ENCODE data around the gene ZNF331.

The ZNF331 gene

DNA sequence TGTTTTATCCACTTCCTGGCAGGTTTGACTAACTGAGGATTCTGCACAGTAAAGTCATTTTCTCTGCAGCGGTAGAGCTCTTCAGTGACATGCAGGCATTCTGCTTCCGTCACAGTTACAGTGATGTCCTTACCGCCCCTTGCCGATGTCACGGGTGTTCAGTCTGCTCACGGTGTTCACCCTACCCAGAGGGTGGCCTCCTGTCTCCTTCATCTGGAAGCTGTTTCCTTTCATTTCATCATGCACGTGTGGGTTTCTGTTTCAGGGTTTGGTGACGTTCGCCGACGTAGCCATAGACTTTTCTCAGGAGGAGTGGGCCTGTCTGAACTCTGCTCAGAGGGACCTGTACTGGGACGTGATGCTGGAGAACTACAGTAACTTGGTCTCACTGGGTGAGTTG, 33.4 kb downstream of the ZNF331 start:
- no peak for DNase-seq (ENCODE audit: low read depth in 3 of 3, low spot score in 1 of 3)

DNA sequence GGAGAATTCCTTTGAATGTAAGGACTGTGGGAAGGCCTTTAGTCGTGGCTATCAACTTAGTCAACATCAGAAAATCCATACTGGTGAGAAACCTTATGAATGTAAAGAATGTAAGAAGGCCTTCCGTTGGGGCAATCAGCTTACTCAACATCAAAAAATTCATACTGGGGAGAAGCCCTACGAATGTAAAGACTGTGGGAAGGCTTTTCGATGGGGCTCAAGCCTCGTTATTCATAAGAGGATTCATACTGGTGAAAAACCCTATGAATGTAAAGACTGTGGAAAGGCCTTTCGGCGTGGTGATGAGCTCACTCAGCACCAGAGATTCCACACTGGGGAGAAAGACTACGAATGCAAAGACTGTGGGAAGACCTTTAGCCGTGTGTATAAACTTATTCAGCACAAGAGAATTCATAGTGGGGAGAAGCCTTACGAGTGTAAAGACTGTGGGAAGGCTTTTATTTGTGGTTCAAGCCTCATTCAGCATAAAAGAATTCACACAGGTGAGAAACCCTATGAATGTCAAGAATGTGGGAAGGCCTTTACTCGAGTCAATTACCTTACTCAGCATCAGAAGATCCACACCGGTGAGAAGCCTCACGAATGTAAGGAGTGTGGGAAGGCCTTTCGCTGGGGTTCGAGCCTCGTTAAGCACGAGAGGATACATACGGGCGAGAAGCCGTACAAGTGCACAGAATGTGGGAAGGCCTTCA, 39.2 kb downstream of the ZNF331 start:
- no peak for DNase-seq (ENCODE audit: low read depth in 3 of 3, low spot score in 1 of 3)

DNA sequence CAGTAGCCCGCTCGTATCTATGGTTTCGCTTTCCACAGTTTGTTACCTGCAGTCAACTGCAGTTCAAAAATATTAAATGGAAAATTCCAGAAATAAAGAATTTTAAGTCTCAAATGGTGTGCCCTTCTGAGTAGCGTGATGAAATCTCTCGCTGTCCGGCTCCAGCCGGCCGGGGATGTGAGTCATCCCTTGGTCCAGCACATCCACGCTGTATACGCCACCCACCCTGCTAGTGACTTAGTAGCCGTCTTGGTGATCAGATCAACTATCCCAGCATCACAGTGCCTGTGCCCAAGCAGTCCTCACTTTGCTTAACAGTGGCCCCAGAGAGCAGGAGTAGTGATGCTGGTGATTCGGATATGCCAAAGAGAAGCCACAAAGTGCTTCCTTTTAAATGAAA, 40.0 kb downstream of the ZNF331 start:
- DNase-seq (ENCODE audit: low read depth in 3 of 3, low spot score in 1 of 3), result no peak

DNA sequence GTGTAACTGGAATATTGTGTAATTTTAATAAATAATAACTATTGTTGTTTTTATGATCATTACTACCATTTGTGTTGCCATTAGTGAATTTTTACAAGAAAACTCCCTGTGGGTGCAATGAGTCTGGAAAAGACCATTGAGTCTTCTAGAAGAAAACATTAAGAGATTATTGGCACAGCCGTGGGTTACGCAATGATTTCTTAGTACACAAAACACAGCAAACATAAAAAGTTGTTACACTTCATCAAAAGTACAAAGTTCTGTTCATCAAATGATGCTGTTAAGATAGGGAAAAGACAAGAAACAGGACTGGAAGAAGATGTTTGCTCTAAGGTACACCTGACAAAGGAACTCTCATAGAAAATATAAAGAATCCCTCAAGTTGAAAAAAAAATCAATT, 41.6 kb downstream of the ZNF331 start:
- no peak for DNase-seq (ENCODE audit: low read depth in 3 of 3, low spot score in 1 of 3)

DNA sequence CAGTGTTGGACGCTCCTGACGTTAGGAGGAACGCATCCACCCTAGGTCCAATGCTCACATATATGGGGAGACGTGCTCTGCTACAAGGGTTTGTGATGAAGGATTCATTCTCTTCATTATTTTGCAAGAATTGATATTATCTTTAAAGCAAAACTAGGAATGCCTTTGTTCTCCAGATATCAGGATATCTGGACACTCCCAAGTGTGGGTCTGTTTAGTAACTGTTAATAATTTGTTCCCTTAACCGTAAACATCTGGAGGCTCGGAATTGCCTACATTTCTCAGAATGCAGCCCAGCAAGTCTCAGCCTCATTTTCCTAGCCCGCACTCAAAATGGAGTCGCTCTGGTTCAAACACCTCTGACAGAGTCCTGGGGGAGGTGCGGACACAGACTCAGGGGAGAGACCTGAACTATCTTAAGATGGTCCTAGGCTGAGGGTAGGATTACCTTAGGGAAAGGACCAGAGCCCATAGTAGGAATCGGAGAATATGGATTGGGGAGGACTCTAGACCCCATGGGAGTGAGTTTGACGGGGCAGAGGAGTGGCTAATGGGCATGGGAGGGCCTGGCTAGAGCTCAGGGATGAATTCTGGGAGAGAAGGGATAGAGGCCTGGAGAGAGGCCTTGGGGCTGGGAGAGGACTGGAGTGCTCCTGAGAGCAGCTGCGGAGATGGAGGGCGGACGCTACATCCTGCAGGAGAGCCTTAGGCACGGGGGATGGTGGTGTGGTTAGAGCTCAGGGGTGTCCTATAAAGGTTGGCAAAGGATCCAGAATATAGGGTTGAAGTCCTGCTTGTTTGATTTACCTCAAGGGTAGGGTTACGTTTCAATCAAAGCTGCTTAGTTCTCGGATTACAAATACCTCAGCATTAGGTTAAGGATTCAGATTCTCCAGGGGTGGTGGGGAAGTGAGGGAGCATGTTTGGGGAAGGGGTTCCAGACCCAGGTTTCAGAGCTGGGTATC, 43.2 kb downstream of the ZNF331 start:
- DNase-seq (ENCODE audit: low read depth in 3 of 3, low spot score in 1 of 3), result no peak

DNA sequence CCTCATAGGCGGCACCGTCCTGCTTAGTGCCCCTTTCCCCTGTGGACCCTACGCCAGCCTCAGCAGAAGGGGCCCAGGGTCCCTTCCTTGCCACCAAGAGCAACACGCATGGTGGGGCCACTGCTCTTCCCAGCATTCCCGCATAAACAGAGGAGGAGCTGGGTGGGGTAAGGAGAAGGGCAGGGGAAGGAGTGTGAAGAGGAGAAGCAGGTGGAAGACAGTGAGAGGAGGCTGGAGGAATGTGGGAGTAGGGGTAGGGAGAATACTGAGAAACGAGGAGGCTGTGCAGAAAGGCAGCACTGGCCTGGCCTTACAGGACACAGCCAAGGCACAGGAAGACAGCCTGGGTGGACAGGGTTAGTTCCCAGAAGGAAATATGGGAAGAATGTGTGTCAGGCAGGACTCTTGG, 43.9 kb downstream of the ZNF331 start:
- no peak for DNase-seq (ENCODE audit: low read depth in 3 of 3, low spot score in 1 of 3)

DNA sequence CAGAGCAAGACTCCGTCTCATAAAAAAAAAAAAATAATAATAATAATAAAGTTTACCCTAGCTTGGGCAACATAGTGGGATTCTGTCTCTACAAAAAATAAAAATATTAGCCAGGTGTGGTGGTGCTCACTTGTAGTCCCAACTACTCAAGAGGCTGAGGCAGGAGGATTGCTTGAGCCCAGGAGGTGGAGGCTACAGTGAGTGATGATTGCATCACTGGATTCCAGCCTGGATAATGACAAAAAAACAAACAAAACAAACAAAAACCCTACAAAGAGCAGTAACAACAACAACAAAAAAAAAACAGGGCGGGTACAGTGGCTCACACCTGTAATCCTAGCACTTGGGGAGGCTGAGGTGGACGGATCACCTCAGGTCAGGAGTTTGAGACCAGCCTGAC, 45.2 kb downstream of the ZNF331 start:
- DNase-seq (ENCODE audit: low read depth in 3 of 3, low spot score in 1 of 3), result no peak

DNA sequence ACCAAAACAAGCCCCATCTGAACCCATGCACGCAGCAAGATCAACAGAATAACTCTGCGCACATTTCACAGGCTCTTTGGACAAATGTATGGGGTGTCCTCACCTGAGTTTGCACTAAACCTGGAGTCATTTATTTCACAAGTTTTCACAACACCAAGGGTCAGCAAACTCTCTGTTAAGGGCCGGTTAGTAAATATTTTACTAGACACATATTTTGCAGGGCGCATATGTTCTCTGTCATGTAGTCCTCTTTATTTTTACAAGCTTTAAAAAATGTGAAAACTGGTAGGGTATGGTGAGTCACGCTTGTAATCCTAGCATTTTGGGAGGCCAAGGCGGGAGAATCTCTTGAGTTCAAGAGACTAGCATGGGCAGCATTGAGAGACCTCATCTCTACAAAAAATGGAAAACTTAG, 48.3 kb downstream of the ZNF331 start:
- DNase-seq (ENCODE audit: low read depth in 3 of 3, low spot score in 1 of 3), result no peak

DNA sequence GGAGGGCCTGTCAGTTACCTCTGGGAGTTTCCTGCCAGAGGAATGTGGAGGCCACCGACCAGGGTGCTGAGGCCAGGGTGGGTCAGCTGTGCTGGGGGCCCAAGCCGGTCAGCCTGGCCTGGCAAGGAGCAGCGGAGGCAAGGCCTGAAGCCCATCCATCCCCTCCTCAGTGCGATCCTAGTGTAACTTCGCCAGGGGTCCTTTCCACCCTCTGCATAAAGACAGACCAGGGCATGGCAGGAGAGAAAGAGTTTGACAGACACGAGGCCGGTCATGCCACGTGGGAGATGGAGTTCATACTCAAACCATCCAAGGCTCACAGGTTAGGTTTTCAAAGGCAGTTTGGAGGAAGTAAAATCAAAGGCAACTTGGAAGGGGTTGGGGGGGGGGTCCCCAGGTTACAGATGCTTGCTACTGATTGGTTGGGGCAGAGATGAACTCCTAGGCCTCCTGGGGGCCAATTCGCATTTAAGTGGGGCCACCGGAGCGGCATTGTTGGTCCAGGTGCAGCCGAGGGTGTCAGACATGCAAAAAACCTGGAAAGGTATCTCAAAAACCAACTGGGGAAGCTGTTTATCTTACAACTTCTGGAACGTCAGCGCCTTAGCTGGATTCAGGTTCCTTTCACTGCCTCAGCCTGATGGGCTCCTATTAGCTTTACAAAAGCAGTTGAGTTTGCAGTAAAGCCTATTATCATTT, 57.0 kb downstream of the ZNF331 start:
- no peak for DNase-seq (ENCODE audit: low read depth in 3 of 3, low spot score in 1 of 3)

DNA sequence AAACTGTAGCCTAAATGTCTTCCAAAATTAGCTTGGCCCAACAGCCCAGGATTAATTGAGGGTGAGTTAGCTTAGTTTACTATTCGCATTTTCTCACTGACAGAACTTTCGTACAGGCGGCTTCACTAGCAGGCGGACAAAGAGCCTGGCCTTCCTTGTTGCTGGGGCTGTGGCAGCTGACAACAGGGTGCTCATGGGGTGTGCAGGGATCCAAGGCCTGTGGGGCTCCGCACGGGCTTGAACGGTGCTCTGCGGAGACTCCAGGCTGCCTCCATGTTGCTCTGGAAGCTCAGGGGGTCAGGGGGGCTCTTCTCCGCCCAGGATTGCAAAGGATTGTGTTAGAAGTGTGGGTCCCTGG, 57.5 kb downstream of the ZNF331 start:
- DNase-seq (ENCODE audit: low read depth in 3 of 3, low spot score in 1 of 3), result no peak

DNA sequence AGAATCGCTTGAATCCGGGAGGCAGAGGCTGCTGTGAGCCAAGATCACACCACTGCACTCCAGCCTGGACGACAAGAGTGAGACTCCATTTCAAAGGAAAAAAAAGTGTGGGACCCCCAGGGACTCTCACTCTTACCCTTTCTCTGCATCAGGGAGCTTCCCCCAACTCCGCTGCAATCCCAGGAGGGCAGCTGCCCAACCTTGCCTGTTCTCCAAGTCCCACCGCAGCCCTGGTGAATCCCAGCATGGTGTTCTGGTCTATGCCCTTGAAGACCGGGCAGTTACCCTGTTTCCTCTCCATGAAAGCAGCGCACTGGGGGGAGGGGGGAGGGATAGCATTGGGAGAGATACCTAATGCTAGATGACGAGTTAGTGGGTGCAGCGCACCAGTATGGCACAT, 58.1 kb downstream of the ZNF331 start:
- DNase-seq (ENCODE audit: low read depth in 3 of 3, low spot score in 1 of 3), result no peak

DNA sequence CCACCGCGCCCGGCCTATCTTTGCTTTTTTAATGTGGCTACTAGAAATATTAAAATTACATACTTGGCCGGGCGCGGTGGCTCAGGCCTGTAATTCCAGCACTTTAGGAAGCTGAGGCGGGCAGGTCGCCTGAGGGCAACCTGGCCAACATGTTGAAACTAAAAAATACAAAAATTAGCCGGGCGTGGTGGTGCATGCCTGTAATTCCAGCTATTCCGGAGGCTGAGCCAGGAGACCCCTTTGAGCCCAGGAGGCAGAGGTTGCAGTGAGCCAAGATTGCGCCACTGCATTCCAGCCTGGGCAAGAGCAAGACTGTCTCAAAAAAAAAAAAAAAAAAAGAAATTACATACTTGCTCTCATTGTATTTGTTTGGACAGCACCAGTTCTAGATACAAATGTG, 59.1 kb downstream of the ZNF331 start:
- DNase-seq (ENCODE audit: low read depth in 3 of 3, low spot score in 1 of 3), result no peak

DNA sequence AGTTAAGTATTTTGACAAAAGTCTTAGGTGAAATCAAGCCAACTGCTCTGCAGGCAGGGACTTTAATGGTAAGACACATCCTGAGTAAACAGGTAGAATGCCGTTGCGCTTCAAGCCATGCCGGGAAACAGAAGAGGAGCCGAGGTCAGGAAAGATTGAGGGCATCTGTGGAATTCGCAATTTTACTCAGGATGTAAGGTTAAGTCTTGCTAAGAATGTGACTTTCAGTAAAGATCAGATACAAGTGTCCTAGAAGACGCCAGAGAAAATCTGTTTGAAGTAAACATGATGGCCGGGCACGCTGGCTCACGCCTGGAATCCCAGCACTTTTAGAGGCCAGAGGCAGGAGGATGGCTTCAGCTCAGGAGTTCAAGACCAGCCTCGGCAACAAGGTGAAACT, 60.4 kb downstream of the ZNF331 start:
- no peak for DNase-seq (ENCODE audit: low read depth in 3 of 3, low spot score in 1 of 3)

DNA sequence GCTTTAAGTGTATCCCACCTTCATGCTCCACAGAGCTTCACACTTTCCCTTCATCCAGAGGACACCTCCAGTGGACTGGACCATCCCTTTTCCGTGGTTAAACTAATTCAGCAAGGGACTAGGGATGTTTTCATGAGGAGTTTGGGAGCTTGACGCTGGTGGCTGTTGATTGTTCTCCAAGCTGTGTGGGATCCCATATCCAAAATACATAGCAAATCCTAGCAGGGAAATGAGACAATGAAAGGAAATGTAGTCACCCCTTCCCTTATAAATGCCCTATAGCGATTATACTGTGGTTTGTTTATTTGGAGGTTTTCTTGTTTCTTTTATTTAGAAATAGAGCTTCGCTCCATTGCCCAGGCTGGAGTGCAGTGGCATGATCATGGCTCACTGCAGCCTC, 62.3 kb downstream of the ZNF331 start:
- DNase-seq (ENCODE audit: low read depth in 3 of 3, low spot score in 1 of 3), result no peak

DNA sequence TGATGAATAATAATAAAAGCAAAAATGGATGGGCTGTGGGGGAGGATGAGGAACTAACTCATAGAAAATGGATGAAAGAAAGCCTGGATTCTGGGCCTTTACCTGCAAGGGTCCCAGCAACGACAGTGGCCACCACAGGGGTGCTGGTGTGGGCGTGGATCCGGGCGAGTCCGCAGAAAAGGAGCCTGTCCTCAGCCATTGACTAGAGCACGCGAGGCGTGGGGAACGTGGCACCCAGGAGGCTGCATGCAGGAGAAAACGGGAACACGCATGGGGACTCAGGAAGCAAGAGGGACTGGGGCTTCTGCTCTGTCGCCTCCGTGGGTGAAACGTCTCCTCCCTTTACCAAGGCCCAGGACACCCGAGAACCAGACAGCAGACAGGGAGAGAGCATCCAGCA, 68.1 kb downstream of the ZNF331 start:
- DNase-seq (ENCODE audit: low read depth in 3 of 3, low spot score in 1 of 3), result no peak

DNA sequence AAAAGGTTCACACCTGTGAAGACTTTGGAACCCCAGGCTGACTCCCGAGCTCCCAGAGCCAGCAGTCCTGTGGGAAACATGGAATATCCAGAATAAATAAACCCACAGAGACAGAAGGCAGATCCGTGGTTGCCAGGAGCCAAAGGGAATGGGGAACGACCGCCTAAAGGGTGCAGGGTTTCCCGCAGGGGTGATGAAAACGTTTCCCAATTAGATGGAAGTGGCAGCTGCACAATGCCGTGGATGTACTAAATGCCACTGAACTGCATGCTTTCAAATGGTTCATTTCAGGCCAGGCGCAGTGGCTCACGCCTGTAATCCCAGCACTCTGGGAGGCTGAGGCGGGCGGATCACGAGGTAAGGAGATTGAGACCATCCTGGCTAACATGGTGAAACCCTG, 70.4 kb downstream of the ZNF331 start:
- no peak for DNase-seq (ENCODE audit: low read depth in 3 of 3, low spot score in 1 of 3)

DNA sequence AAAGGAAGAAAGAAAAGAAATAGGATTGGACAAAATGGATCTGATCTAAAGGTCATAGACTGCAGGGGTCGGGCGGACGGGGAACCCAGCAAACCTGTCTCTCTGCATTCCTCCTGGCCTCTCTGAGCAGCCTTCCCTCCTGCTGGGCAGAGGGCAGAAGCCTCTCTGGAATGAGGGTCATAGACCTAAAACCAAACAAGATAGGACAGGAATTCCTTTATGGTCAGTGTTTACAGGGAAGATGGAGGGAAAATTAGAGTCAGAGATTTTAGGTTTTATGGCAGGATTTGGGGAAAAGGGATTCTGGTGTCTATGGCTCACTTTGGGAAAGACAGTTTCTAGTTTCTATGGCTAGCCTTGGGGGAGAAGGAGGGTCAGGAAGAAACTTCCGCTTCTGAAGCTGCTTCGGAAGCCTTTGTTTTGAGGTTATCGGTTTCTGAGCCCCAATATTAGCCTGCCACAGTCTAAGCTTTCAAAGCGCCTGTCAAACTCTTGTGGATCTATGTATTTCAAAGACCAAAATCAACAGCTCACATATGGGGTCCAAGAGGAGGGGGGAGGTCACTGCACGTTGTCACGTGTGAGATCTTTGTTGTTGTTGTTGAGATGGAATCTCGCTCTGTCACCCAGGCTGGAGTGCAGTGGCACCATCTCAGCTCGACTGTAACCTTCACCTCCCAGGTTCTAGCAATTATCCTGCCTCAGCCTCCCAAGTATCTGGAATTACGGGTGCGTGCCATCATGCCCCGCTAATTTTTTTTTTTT, 75.0 kb downstream of the ZNF331 start:
- no peak for DNase-seq (ENCODE audit: low read depth in 3 of 3, low spot score in 1 of 3)

DNA sequence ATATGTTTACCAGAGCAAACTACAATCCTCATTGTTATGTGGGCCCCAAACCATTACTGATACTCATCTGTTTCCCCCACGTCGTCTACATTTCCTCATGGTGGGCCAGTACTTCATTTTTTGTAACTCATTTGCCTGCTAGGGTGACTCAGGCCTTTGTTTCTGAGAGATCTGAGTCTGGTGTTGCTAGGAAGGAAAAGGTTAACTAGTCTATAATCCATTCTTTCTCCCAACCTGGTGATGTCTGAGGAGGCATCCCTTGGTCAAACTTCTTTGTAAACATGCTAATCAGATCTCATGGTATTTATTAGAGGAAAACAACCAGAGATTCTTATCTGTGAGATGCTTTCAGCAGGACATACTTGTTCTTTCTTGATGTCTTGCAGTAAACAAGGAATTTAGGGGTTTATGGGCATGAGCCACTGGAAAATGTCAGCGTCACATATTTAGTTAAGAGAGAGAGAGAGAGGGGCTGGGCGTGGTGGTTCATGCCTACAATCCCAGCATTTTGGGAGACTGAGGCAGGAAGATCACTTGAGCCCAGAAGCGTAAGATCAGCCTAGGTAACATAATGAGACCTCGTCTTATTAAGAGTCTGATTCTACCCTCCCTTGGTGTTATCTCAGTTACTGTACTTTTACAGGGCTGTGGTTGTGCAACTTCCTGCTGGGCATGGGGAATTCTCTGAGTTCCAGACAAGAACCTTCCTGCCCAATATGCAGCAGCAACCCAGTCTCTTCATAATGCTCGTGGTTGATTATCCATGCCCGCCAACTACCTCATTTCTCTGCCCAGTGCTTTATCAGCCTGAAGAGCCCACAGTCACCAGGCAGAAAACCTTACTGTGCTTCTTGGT, 84.2 kb downstream of the ZNF331 start:
- DNase-seq (ENCODE audit: low read depth in 3 of 3, low spot score in 1 of 3), result no peak

DNA sequence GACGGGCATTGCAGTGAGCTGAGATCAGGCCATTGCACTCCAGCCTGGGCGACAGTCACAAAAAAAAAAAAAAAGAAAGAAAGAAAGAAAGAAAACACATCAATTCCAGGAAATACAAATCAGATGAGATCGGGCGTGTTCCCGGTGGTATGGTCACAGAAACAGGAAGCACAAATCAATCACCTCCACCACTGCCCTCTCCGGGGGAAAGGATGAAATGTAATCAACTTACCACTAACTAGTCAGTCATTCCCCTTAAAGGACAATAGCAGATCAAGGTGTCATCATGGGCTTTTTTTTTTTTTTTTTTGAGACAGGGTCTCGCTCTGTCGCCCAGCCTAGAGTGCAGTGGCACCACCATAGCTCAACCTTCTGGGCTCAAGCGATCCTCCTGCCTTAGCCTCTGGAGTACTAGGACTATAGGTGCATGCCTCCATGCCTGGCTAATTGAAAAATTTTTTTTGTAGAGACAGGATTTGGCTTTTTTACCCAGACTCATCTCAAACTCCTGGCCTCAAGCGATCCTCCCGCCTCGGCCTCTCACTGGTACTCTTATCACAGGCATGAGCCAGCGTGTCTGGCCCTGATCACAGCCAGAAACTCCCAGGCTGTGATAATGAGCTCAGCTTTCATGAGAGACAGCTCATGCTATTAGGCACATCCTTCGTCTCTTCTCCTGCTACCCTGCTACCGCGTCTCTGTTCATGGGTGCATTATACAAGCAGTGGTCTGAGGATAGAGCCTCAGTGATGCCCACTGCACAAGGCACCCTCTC, 87.0 kb downstream of the ZNF331 start:
- DNase-seq (ENCODE audit: low read depth in 3 of 3, low spot score in 1 of 3), result no peak

DNA sequence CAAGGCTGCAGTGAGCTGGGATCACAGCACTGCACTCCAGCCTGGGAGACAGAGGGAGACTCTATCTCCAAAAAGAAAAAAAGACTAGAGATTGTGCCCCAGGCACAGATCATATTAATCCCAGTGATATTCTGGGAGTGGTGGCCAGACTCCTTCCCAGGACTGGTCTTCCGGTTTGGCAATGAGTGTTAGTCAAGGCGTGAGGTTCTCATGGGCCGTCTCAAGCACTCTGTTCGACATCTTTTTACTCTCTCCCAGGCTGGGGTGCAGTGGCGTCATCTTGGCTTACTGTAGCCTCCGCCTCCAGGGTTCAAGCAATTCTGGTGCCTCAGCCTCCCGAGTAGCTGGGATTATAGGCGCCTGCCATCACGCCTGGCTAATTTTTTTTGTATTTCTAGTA, 88.5 kb downstream of the ZNF331 start:
- DNase-seq (ENCODE audit: low read depth in 3 of 3, low spot score in 1 of 3), result no peak
